PC-9 (cell line): ENCODE results near the gene UXS1.

Source experiments
- EZH2 ChIP-seq: fragments of 200-600 bp; sonication (generic); IDR thresholded peaks from 2 replicates; pipeline ENCODE4 v1.8.0; 2017; ENCODE audit warnings: antibody characterized with exemption, low read depth
- TF ChIP-seq, protein P1 (sequence below): fragments of 200-600 bp; sonication (generic); conservative IDR thresholded peaks from 2 replicates; pipeline ENCODE4 v1.6.1; 2017; ENCODE audit warnings: mixed run types, antibody characterized with exemption, mild to moderate bottlenecking, moderate library complexity

DNA sequence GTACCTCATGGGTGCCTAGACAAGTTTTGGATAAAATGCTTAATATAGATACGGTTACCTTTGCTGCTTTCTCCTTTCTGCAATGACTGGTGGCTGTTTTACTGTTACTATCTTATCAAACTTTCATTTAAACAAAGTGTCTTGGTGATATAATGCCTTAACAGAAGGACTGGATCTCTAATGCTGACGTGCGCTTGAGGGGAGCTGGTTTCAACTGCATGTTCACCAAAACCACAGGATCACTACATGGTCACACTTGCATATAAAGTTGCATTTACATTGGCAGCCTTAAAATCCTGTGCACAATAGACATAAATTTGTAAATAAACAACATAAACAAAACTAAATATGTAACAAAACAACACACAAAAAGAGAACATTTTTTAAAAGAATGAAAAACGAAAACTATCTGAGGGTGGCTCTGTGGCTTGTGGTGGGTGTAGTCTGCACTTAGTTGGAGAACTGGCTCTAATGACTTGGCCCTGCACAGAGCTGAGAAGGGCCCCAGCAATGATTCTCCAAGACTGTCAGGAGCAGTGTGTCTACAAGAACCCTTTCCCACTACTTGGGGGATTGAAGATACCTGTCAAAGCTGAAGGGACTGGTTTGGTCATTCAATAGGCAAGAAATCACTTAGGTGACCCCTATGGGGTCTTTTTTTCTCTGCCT is 135.5 kb downstream of the UXS1 start:
- TF ChIP-seq EZH2, result no peak
- TF ChIP-seq, protein P1, sequence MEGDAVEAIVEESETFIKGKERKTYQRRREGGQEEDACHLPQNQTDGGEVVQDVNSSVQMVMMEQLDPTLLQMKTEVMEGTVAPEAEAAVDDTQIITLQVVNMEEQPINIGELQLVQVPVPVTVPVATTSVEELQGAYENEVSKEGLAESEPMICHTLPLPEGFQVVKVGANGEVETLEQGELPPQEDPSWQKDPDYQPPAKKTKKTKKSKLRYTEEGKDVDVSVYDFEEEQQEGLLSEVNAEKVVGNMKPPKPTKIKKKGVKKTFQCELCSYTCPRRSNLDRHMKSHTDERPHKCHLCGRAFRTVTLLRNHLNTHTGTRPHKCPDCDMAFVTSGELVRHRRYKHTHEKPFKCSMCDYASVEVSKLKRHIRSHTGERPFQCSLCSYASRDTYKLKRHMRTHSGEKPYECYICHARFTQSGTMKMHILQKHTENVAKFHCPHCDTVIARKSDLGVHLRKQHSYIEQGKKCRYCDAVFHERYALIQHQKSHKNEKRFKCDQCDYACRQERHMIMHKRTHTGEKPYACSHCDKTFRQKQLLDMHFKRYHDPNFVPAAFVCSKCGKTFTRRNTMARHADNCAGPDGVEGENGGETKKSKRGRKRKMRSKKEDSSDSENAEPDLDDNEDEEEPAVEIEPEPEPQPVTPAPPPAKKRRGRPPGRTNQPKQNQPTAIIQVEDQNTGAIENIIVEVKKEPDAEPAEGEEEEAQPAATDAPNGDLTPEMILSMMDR, result no peak
